NCI-H2029 (cell line): Measurements from ENCODE around the gene SLC28A1.
"Not testable (repeated sequence)": the region's sequence is repeated elsewhere in the genome, so short reads cannot be mapped to it uniquely, and the experiment has no call there.

Experiments used
- DNase-seq: peaks from one replicate; lab custom pipeline; 2025; lab: John Stamatoyannopoulos, UW

The SLC28A1 gene

DNA sequence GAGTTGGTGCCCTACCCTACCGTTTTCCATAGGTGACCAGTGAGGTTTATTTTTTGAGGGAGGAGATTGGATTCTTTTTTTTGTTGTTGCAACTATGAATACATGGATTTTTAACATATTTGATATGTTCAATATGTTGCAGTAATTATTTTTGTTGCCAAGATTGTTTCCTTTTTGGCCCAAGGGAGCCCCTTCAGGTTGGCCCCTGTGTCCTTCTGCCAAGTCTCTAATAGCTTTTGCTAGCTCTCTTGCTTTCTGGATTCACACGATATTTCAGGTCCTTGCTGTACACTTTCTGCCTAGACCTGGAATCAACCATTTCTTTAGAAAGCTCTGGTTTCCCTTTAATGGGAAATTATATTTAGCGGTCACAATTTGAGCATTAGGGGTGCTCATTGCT is 22.7 kb upstream of the SLC28A1 start:
- DNase-seq: no peak

DNA sequence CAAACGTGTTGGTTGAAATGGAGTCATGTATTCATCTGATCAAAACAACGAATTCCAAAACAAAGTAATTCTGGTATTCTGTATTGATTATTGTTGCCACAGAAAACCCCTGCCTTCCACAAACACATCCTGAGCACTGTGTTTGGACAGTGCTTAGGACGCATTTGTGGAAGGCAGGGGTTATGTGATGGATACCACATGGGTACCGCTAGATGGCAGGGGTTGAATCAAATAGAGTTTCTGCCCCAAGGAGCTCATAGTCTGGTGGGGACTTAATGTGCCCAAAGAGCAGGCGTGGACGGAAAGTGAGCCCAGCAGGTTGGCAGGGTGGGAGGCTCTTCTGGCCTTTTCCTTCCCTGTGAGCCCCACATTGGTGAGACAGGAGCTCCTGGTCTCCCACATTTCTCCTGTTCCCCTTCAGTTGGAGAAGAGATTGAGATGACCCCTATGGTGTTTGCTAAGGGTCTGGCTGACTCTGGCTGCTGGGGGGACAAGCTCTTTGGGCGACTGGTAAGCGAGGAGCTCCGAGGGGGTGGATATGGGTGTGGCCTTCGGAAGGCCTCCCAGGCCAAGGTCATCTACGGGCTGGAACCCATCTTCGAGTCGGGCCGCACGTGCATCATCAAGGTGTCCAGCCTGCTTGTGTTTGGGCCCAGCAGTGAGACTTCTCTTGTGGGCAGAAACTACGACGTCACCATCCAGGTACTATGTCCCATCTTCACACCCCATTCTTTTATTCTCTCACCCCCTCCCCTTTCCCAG is 22.1 kb upstream of the SLC28A1 start:
- no peak for DNase-seq

DNA sequence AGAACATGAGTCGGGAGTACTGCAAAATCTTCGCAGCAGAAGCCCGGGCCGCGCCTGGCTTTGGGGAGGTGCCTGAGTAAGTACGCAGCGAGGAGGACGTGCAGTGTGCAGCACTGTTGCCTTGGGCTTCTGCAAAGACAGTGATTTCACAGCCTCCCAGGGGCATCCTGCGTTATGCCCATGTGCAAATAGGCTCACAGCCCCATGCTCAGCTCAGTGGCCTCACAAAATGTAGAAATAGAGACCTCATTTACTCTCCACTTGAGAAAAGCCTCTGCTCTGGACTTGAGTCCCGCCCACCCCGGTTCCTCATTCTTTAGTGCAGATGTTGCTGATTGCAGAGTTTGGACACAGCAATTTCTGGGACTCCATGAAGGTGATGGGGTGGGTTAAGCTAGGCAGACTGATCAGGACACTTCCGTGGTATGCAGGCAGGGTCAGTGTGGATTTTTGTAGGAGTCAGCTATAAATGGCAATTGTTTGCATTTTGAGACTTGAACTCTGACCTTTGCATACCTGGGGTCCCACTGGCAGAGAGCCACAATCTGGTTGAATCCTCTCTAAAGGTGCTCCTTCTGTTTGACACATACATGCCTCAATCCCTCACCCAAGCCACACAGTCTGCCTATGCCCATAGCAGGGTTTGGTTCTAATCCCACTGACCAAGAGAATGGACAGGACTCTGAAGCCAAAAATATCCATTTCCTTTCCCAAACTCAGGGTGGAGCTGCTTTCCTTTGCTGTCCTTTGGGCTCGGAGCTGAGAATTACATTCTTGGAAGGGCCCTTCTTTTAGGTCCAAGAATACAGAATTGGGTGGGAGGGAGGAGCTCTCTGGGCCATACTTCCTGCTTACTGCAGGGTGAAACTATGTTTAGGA is 20.7 kb upstream of the SLC28A1 start:
- DNase-seq: no peak

DNA sequence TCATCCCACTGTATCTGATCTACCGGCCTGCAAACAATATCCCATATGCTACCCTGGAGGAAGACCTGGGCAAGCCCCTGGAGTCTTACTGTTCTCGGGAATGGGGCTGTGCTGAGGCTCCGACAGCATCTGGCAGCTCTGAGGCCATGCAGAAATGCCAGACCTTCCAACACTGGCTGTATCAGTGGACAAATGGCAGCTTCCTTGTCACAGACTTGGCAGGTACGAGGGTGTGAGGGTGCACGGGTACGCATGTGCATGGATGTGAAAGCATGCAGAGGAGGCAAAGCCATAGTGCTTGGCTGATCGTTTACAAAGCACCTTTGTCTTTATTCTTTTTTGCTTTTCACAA is 20.0 kb upstream of the SLC28A1 start:
- no peak for DNase-seq

DNA sequence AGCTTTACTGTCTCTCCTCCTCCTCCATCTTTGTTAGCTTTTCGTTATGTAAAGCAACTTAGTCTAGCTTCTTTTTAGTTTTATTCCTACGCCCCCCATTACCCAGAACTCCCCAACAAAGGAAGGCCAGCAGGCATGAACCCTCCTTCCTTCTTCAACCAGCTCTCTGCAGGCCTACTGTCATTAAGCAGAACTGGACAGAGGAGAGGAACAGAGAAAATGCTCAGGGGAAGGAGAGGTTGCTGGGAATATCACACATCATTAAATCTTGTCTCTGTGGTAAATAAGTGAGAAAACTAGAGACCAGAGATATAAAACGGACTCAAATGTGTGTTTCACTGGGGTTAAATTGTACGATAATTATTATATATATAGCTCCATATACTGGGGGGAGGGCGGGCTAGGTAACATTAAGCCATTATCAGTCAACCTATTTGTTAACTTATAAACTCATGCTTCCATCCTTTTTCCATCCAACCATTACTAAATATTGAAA is 19.3 kb upstream of the SLC28A1 start:
- DNase-seq: no peak

DNA sequence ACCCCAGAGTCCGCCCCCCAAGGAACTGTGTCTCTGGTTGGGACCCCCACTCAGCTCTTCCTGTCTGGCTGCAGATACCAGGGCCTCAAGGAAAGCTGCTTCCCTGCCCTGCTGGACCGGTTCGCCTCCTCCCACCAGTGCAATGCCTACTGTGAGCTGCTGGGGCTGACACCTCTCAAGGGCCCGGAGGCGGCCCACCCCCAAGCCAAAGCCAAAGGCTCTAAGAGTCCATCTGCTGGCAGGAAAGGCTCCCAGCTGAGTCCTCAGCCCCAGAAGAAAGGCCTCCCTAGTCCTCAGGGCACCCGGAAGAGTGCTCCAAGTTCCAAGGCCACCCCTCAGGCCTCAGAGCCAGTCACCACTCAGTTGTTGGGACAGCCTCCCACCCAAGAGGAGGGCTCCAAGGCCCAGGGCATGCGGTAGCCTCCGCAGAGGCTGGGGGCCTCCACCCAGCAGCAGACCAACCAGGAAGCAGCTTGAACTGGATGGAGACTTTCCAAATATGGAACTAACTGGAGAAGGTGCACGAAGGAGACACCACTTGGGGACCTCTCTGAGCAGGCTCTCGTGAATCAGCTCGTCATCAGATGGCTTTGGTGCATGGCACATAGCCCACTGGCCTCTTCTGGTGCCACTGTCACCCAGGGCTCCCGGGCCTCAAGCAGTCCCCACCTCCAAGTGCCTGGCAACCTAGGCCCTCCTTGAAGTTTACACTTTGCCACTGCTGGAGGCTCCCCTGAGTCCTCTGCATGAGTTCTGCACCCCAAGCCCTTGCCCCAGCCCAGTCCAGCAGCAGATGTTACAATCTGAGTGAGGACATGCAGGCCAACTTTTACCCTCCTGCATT is 16.2 kb upstream of the SLC28A1 start:
- DNase-seq: no peak

DNA sequence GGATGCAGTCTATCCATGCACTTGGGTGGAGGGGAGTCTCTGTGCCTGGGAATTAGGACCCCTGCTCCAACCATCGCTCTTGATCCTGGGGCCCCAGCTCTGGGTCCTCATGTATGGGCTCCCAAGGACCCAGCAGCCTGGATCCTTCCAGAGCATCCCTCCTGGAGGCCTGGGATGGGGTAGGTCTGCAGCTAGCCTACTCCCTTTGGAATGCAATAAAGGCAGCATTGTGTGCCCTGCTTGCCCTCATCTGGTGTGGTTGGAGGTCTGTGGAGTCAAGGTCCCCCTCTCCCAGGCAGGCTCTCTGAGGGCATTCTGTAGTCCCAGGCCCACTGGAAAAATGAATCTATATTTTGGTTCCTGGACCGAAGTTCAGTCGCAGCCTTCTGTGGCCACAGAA is 15.0 kb upstream of the SLC28A1 start:
- no peak for DNase-seq

DNA sequence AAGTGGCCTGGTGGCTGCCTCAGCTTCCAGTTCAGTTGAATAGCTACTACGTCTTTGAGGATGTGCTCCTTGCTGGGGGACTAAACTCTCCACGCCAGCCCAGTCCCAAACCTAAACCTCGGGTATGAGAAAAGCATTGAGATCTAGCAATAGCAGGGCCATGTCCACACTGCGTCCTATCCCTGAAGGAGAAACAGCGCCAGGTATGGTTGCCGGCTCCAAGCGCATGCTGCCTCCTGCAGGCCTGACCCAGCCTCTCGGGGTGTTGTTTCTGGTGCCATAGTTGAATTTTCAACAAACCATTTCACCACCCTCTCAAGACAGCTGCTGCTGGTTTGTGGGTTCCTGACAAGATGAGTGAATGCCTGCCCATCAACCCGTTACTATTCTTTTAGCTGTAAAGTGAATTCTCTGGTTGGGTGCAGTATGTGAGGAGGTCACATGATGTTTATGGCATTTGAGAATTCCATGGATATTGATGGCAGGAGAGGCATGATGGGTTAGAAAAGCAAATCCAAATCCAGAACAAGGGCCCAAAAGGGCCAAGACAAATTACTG is 13.0 kb upstream of the SLC28A1 start:
- DNase-seq: no peak

DNA sequence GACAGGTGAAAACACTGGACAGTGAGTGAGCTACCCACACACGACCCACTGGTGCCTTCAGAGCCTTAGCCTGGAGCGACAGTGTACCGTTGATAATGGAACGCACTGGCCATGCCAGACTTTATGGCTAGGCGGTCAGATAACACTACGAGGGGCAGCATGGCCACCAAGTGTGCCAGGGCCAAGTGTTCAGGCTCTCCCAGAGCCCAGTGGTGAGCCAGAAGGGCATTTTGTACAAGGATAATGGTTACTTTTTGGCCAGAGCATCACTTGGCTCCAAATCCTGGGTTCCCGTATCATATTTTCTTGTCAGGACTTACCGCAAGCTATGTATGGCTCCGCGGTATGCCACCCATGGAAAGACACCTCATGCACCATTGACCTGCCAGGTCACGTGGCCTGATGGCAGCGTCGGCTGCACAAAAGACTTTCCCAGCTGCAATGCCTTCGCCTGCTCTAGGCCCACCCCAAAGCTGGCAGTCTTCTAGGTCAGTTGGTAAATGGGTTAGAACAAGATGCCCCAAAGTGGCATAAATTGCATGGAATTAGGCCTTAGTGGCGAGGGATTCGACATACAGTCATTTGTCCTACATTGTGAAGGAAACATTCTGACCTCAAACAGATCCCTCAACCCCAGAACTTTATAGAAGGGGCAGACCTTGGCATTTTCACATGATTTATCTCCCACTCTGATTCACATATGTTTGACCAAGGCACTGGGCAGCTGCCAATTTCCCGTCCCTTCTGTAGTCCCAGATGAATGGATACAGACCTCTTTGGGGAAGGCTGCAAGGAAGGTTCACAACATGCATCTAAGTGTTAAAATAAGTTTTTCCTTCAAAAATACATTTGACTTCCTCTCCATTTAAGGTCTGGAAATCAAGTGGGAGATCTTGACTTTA is 12.2 kb upstream of the SLC28A1 start:
- DNase-seq: no peak

DNA sequence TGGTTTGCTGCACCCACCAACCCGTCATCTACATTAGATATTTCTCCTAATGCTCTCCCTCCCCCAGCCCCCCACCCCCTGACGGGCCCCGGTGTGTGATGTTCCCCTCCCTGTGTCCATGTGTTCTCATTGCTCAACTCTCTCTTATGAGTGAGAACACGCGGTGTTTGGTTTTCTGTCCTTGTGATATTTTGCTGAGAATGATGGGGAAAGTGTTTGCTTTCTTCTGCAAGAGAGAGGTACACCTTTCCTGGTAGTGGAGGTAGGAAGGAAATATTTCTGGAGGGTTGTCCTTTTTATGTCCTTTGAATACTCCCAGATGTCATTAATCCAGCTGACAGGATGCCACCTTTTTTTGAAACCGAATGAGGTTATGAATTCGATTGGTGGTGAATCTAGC is 10.5 kb upstream of the SLC28A1 start:
- no peak for DNase-seq

DNA sequence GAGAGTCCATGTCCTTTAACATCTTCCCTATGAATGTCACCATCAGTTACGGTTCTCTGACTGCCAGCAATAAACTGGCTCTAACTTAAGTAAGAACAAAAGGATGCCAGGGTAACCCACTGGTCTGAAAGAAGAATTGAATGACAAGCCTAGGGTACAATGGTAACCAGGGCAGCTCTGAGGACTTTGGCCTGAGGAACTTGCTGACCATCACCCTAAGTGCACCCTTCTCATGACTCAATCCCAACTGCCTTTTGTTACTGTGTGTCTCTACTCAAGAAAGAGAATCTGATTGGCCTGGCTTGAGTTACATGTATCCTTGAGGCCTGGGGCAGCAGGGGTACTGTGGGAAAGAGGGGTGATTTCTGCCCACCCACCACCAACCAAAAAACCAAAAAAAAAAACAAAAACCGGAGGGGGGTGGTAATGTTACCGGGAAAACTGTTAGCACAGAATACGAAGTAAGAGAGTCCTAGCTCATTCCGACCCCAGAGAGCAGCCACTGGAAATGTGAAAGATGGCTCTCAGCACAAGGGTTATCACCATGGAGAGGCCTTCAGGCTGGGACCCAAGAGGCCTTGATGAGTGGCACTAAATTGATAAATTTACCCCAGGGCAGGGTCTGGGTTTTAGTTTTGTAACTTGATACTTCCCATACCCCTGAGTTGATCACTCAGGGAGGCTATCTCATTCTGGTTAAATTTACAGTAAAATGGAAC is 9.3 kb upstream of the SLC28A1 start:
- DNase-seq: no peak

DNA sequence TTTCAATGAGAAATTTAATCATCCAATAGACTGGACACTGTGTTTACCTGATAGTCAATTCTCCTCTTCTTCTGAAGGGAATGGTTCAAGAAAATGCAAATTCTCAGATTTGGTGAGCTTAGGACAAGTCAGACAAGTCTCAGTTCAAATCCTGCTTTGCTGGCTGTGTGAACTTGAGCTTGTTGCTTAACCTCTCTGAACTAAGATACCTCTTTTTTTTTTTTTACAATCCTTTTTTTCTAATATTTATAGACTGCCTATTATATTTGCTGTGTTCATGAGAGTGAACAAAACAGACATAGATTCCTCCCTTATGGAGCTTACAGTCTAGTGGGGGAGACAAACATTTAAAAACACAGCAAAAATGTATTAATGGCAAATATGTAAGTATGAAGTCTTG is 8.2 kb upstream of the SLC28A1 start:
- DNase-seq: no peak

DNA sequence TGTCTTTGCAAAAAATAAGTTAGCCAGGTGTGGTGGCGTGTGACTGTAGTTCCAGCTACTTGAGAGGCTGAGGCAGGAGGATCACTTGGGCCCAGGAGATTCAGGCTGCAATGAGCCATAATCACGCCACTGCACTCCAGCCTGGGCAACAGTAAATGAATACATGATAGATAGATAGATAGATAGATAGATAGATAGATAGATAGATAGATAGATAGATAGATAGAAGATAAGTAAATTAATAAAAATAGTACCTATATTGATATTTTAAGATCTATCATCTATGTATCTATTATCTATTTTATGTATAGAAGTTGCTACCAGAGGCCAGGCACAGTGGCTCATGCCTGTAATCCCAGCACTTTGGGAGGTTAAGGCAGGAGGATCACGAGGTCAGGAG is 6.8 kb upstream of the SLC28A1 start:
- not testable (repeated sequence) for DNase-seq

DNA sequence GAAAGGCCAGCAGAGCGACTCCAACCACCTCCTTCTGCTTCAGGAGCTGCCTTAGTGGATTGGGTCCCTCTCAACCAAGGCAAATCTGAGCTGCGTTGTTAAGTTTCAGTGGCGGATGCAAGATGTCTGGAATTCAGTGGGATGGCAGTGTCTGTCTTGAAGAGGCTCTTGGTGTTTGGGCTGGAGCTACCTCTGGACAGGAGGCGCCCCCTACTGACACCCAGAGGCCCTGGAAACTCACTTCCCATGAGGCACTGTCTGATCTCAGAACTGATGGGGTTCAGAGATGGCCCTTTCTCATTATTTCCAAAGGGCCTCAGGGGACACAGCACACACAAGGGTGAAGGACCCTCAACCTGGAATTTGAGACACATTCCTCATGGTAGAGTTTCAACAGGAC is 6.0 kb upstream of the SLC28A1 start:
- peak; percentile 7 for DNase-seq

DNA sequence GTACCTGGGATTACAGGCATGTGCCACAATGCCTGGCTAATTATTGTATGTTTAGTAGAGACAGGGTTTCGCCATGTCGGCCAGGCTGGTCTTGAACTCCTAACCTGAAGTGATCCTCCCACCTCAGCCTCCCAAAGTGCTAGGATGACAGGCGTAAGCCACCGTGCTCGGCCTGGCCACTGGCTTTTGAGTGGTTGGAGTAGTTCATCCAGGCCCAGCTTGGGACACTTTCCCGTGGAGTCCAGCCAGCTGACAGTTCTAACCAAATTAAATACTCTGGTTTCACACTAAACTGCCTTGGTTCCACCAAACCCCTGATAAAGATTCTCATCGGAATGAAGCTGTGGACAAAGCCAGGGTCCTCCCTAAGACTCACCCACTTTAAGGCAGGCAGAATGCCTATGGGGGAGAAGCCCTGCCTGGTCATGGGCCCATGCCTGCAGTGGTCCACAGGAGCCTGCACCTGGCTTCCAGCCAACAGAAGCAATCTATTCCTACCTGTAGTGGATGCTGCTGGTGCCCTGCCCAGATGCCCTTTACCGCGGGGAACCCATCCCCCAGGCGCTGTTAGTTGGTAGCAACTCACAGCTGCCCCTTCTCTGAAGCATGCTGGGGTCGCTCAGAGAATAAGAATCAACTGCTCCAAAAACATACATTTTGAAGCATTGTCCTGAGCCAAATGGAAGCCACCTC is 5.2 kb upstream of the SLC28A1 start:
- no peak for DNase-seq

DNA sequence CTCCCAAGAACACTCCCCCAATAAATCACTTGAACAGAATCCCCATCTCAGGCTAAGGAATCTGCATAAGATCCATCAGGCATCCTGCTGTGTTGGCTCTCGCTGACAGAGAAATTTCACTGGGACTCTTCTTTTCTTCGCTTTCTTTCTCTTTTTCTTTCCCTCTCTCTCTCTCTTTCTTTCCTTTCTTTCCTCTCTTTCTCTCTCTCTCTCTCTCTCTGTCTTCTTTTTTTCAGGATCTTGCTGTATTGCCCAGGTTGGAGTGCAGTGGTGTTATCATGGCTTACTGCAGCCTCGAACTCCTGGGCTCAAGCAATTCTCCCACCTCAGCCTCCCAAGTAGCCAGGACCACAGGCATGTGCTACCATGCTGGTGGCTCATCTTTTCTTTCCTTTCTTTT is 4.5 kb upstream of the SLC28A1 start:
- no peak for DNase-seq

DNA sequence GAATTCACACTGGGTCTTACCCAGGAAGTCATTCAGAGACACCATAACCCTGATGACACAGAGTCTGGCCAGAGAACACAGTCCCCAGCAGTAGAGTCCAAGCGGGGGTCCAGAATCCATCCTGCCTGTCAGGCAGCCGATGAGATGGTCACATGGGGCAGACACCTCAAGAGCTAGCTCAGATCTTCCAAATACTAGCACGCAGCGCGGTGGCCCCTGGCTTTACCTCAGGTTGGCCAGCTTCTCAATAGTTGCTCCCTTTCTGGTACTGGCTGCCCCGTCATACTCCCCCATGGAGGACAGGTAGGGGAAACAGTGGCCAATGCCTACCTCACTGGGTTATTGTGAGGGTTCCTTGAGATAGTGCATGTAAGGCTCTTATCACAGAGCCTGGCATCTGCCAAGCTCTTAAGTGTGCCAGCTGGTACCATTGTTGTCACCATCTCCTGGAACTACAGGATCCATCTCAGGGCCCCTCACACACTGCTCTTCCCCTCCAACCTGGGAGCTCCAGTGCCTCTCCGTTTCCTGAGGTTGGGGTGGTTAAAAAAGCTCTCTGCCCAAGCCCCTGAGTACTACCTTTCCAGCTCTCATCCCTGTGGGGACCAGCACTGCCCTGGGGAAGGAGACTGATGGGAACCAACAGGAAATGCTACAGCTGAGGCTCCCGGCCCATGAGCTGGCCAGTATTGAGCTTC is 3.5 kb upstream of the SLC28A1 start:
- no peak for DNase-seq

DNA sequence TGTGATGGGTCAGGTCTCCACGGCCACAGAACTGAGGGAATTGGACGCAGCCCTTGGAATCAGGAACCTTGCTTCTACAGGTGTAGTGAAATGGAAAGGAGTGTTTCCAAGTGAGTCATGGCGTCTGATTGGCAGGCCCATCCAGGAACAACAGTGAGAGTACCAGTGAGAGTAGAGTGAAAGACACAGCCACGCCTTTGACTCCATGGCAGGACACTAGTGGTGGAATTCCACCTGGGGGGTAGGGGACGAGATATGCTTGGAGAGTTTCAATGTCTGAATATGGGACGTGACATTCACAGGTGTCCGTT is 3.0 kb upstream of the SLC28A1 start:
- no peak for DNase-seq

DNA sequence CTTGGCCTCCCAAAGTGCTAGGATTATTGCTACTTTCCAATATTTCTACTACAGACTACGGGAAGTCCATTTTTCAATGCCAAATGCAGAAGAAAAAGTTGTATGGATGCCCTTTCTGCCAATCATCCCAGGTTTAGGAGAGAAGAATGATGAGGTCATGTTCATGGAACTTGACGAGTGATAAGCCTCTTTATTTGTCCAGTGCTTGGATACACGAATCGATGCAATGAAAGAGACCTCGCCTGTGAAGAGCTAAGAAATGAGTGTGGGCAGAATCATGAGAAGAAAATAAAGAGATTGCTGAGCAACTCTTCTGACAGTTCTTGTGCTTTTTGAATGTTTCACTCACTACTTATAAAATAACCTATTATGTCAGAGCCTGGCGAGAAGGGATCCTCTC is 996 bp upstream of the SLC28A1 start:
- DNase-seq: no peak
